Activated T-helper 2 cell treated with anti-CD3 and anti-CD28 coated beads, Interferon-gamma antibody, Interleukin-2, Interleukin-4, amounts not matched to agents 10 μg/mL and 5 μg/mL and 100 μg/mL, durations not matched to agents 14 hours and 24 hours and 36 hours (primary cell): ENCODE data around the gene DAGLB. TPM values are rescaled to one million over a fixed set of nuclear protein-coding genes. Genes with fewer than 3 reads are reported as not detected.
A peak's percentile ranks its signal among the peaks of the same experiment; 100 is the strongest.
"Not testable (repeated sequence)": the region's sequence is repeated elsewhere in the genome, so short reads cannot be mapped to it uniquely, and the experiment has no call there.

Experiments
- DNase-seq: peaks from one replicate; pipeline ENCODE4 v3.0.0; 2021; ENCODE audit warnings: low spot score
- H3K27ac Mint-ChIP-seq: one replicate; pipeline ENCODE4 v1.8.0; 2021; ENCODE audit warnings: mixed read lengths
- H3K27me3 Mint-ChIP-seq: one replicate; pipeline ENCODE4 v1.8.0; 2021; ENCODE audit warnings: low read depth, mixed read lengths
- H3K36me3 Mint-ChIP-seq: one replicate; pipeline ENCODE4 v1.8.0; 2021; ENCODE audit warnings: low read depth, mixed read lengths
- H3K4me1 Mint-ChIP-seq: one replicate; pipeline ENCODE4 v1.8.0; 2021; ENCODE audit warnings: low read depth, mixed read lengths
- H3K4me3 Mint-ChIP-seq: one replicate; pipeline ENCODE4 v1.8.0; 2021; ENCODE audit warnings: low read depth, mild to moderate bottlenecking, moderate library complexity, mixed read lengths
- H3K9me3 Mint-ChIP-seq: one replicate; pipeline ENCODE4 v1.8.0; 2021; ENCODE audit warnings: mixed read lengths
- intact Hi-C: fragments of 100-400 bp; cut with micrococcal nuclease; formaldehyde crosslinking; loops from one replicate; pipeline ENCODE4 v1.15.1; 2023
- total RNA-seq: library from RNA; stranded (reverse); gene quantifications from 2 replicates; pipeline ENCODE4 v1.2.3, GENCODE V29; 2022

DAGLB gene
- total RNA-seq, 1 donor from 2014 or later = 22.3 TPM

DNA sequence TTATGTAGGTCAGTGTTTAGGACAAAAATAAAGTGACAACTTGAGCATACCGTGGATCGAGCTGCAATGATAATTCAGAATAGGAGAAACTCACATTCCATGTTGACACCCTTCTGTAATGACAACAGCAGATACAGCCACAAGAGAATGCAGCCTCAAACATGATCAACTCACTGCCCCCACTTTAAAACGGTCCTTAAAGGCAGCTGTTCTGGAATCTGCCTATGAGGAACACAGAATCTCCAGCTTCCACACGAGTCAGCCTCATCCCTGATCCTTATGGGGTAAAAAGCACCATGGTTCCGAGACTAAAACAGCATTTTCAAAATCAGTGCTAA is 32.5 kb upstream of the DAGLB start:
- peaks cover 49% of the 10 kb centered on the region for H3K4me1 Mint-ChIP-seq
- H3K27ac Mint-ChIP-seq = no peak overlapping the region
- H3K27me3 Mint-ChIP-seq = no peaks in the 10 kb centered on the region
- intact Hi-C loops = no loop called here
- H3K4me3 Mint-ChIP-seq = no peak overlapping the region
- H3K9me3 Mint-ChIP-seq = no peaks in the 10 kb centered on the region
- DNase-seq = no peak
- H3K36me3 Mint-ChIP-seq = peaks cover 54% of the 10 kb centered on the region

DNA sequence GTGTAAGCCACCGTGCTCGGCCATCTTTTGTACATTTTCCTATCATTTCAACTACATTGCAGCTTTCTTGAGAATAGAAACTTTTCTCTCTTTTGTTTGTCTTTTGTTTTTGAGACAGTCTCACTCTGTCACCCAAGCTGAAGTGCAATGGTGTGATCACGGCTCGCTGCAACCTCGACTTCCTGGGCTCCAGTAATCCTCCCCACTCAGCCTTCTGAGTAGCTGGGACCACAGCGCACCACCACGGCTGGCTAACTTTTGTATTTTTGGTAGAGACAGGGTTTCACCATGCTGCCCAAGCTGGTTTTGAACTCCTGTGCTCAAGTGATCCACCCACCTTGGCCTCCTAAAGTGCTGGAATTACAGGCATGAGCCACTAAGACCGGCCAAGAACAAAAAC is 31.3 kb upstream of the DAGLB start:
- Mint-ChIP-seq H3K27me3 (no peaks in the 10 kb centered on the region), H3K4me3 (peak overlapping the region; percentile 8), H3K9me3 (no peaks in the 10 kb centered on the region), H3K27ac (peak overlapping the region; percentile 73), H3K36me3 (peaks cover 64% of the 10 kb centered on the region), H3K4me1 (peaks cover 46% of the 10 kb centered on the region)
- intact Hi-C loops = no loop called here
- DNase-seq = no peak

DNA sequence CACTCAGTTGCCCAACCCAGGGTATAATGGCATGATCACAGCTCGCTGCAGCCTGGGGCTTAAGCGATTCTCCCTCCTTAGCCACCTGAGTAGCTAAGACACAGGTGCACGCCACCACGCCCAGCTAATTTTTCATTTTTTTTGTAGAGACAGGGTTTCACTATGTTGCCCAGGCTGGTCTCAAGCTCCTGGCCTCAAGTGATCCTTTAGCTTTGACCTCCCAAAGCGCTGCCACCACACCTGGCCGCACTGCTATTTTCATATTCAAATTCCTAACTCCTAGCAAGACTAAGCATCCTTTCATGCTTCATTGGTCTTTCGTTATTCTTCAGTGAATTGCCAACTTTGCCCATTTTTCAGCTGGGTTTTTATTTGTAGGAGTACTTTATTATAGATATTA is 30.4 kb upstream of the DAGLB start:
- no peak for DNase-seq
- Mint-ChIP-seq H3K36me3 (peaks cover 68% of the 10 kb centered on the region), H3K4me1 (peaks cover 46% of the 10 kb centered on the region), H3K9me3 (no peaks in the 10 kb centered on the region), H3K27me3 (no peaks in the 10 kb centered on the region), H3K27ac (no peak overlapping the region), H3K4me3 (no peak overlapping the region)
- intact Hi-C loops = no loop called here

DNA sequence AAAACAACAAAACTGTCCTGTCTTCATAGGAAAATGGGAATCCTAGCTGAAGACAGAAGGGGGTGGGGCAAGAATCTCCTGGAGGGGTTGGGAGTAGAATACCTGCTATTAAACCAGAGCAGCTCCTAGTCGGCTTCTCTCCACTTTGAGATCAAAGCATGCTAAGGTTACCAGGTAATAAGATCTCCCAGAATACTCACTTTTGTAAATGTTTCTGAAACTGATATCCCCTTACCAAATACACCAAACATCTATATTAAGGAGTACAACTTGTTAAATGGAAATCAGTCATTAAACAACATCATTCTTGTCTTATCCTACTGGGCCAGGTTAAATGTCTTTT is 29.5 kb upstream of the DAGLB start:
- no peaks in the 10 kb centered on the region for H3K27me3 Mint-ChIP-seq
- H3K36me3 Mint-ChIP-seq = peaks cover 66% of the 10 kb centered on the region
- H3K4me1 Mint-ChIP-seq = peaks cover 41% of the 10 kb centered on the region
- DNase-seq = no peak
- H3K9me3 Mint-ChIP-seq = no peaks in the 10 kb centered on the region
- H3K27ac Mint-ChIP-seq = no peak overlapping the region
- intact Hi-C loops = no loop called here
- no peak overlapping the region for H3K4me3 Mint-ChIP-seq

DNA sequence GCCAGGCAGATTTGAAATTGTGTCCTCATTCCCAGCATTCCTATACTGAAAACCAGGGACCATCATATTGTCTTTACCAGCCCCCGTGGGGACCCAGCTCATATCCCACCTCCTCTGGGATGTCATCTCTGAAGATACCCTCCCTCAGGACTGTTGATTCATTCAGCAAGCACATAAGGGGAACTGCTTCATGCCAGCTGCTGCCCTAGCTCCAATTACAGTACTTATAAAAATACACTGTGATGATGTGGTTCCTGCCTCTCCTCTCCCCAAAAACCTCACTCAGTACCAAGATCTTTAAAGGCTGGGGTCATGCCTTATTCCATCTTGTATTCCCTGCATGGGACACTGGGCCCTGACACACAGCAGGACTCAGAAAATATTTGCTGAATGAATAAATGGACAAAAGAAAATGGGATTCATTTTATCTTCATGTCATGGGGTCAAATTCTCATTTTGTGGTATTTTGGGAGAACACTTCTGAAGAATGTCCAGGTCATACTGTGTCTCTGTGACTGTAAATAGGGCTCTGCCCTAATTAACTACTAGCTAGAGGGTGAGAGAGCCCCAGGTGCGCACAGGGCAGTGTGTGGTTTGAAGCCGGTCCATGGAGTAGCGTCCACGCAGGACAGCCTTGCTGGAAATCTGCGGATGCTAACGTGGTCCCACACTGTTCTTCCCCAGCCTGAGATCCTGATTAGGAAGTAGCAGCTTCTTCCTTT is 29.0 kb upstream of the DAGLB start:
- H3K36me3 Mint-ChIP-seq = peaks cover 68% of the 10 kb centered on the region
- H3K4me1 Mint-ChIP-seq = peaks cover 40% of the 10 kb centered on the region
- no peak overlapping the region for H3K4me3 Mint-ChIP-seq
- no peak for DNase-seq
- H3K27me3 Mint-ChIP-seq = no peaks in the 10 kb centered on the region
- intact Hi-C loops = no loop called here
- no peaks in the 10 kb centered on the region for H3K9me3 Mint-ChIP-seq
- no peak overlapping the region for H3K27ac Mint-ChIP-seq

DNA sequence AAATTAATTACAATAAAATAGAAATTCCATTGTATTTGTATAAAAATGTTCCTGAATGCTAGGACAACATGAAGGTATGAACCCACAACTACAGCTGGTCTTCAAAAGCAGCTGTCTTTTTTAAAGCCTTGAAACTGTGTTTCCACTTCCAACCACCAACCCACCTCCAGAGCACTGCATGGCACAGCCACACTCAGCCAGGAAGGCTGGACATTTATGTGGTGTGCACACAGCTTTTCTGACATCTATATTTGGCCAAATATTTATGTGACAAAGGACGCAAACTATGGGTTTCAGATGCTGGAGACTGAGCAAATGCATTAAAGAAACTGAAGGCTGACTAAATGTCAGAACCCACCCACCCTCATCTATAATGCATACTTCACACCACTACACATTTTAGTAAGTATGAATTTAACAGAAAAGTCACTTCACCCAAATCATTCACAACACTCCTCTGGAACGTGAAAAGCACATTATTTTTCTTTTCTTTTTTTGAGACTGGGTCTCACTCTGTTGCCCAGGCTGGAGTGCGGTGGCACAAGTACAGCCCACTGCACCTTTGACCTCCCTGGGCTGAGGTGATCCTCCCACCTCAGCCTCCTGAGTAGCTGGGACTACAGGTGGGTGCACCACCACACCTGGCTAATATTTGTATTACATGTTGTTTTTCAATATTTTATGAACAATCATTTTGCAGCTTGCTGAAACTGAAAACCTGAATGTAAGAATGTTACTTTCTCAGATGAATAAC is 27.9 kb upstream of the DAGLB start:
- Mint-ChIP-seq H3K4me3 (no peak overlapping the region), H3K36me3 (peaks cover 62% of the 10 kb centered on the region), H3K27ac (peak overlapping the region; percentile 11), H3K4me1 (peaks cover 31% of the 10 kb centered on the region), H3K9me3 (no peaks in the 10 kb centered on the region), H3K27me3 (no peaks in the 10 kb centered on the region)
- intact Hi-C loops = no loop called here
- no peak for DNase-seq

DNA sequence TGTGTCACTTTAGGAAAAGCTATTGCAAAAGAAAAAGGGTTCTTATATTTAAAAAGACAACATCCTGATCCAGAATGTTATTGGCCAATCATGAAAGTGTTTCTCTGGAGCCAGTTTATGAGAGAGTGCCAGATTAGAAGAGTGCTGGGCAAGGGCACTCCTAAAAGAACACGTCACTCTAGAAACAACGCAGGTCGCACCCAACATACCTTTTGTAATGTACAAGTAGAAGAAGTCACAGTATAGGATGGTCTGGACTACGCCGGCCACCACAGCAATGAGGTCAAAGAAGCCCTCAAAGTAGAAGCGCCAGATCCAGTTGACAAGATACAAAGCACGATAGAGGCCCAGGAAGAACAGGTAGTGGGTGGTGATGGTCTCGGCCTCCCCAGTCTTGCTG is 18.1 kb upstream of the DAGLB start:
- Mint-ChIP-seq H3K4me1 (no peaks in the 10 kb centered on the region), H3K27ac (no peak overlapping the region), H3K9me3 (no peaks in the 10 kb centered on the region), H3K36me3 (peaks cover 78% of the 10 kb centered on the region), H3K4me3 (no peak overlapping the region), H3K27me3 (no peaks in the 10 kb centered on the region)
- intact Hi-C loops = no loop called here
- DNase-seq = no peak

DNA sequence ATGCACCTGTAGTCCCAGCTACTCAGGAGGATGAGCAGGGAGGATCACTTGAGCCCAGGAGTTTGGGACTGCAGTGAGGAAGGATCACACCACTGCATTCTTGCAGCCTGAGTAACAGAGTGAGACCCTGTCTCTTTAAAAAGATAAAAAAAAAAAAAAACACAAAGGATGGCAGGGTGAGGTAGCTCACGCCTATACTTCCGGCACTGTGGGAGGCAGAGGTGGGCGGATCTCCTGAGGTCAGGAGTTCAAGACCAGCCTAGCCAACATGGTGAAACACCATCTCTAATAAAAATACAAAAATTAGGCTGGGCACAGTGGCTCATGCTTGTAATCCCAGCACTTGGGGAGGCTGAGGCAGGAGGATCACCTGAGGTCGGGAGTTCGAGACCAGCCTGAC is 15.9 kb upstream of the DAGLB start:
- H3K27ac Mint-ChIP-seq, intact Hi-C loops, H3K9me3 Mint-ChIP-seq, H3K4me3 Mint-ChIP-seq, DNase-seq, H3K4me1 Mint-ChIP-seq, H3K27me3 Mint-ChIP-seq: not testable (repeated sequence)
- H3K36me3 Mint-ChIP-seq = peaks cover 68% of the 10 kb centered on the region

DNA sequence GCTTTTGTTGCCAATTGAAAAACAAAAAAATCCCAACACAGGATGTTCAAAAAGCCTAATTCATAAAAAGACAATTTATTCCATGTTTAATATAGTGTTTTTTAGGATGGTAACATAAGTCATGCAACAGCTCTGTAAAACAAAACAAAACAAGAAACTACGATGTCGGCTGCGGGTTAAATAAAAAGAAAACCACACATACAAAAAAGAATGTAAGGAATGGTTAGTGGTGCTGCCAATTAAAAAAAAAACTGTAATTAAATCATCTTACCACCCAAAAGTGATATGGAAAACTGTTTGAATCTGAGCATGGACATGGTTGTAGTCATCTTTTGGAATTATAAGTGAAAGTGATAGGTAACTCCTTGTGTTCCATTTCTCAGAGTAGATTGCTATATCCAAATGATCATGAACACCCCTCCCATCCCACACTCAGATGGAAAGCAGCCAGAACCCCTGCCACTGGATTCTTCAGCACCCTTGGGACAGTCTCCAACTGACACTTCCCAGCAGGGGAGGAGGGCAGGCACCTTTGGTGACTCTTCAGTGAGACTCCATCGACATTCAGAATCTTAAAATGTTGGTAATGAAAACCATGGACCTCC is 14.3 kb upstream of the DAGLB start:
- Mint-ChIP-seq H3K36me3 (peaks cover 52% of the 10 kb centered on the region), H3K4me1 (no peaks in the 10 kb centered on the region), H3K27ac (no peak overlapping the region), H3K9me3 (no peaks in the 10 kb centered on the region), H3K27me3 (no peaks in the 10 kb centered on the region), H3K4me3 (no peak overlapping the region)
- intact Hi-C loops = no loop called here
- no peak for DNase-seq

DNA sequence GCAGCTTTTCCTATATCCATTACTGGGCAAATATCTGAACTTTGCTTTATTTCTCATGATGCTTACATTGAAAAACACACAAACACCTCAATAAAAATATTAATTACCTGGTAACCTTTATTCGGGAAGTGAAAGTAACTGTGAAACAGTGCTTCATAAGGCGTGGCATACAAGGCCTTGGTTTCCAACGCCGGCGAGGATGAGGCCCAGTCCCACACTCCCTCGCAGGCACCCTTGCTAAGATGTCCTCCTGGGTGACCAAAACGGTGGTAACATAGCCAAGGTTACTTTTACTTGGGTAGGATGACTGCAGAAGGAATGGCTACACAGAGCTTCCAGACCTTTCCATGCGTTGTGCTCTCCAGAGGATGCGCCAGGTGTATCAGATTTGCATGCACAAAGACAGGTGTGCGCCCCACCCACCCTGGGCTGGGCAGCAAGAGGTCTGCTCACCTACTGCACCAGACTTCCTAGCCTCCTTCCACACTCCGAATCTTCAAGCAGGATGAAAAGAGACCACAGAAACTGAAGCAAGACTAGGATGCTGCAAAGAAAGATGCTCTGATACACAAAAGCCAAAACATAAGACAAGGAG is 13.3 kb upstream of the DAGLB start:
- no peak overlapping the region for H3K27ac Mint-ChIP-seq
- peaks cover 43% of the 10 kb centered on the region for H3K36me3 Mint-ChIP-seq
- H3K4me1 Mint-ChIP-seq = no peaks in the 10 kb centered on the region
- H3K4me3 Mint-ChIP-seq = no peak overlapping the region
- no peaks in the 10 kb centered on the region for H3K27me3 Mint-ChIP-seq
- intact Hi-C loops = no loop called here
- no peaks in the 10 kb centered on the region for H3K9me3 Mint-ChIP-seq
- DNase-seq = no peak

DNA sequence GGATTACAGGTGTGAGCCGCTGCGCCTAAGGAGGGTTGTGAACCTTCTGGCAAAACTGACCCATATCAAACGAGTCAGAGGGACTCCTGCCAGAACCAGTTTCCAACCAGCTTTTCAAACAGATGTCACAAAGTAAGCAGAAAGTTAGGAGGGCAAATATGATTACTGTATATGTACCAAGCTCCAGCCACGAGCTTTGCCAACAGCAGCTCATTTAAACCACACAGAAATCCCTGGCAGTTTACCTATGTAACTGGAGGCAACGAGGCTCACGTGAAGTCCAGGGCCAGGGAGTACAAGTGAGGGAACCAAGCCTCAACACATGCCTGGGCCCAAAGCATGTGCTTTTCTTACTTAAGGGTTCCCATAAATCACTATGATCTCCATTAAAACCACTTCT is 12.5 kb upstream of the DAGLB start:
- no peaks in the 10 kb centered on the region for H3K27me3 Mint-ChIP-seq
- no peak for DNase-seq
- no peak overlapping the region for H3K4me3 Mint-ChIP-seq
- H3K27ac Mint-ChIP-seq = no peak overlapping the region
- intact Hi-C loops = no loop called here
- peaks cover 35% of the 10 kb centered on the region for H3K36me3 Mint-ChIP-seq
- no peaks in the 10 kb centered on the region for H3K4me1 Mint-ChIP-seq
- no peaks in the 10 kb centered on the region for H3K9me3 Mint-ChIP-seq

DNA sequence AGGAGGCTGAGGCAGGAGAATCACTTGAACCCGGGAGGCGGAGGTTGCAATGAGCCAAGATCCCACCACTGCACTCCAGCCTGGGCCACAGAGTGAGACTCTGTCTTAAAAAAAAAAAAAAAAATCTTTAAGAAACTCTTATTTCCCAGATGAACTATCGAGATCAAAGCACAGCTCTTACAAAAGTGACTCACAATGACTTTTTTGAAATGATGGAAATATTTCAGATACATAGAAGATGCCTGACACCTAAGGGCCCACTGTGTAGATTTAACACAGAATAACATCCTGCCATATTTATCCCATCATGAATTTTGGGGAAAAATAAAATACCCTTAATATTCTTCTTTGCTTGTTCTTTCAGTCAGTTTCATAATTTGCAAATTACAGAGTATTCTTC is 10.9 kb upstream of the DAGLB start:
- H3K4me1 Mint-ChIP-seq, H3K9me3 Mint-ChIP-seq, H3K4me3 Mint-ChIP-seq, intact Hi-C loops, H3K27me3 Mint-ChIP-seq, H3K27ac Mint-ChIP-seq, DNase-seq: not testable (repeated sequence)
- peaks cover 31% of the 10 kb centered on the region for H3K36me3 Mint-ChIP-seq

DNA sequence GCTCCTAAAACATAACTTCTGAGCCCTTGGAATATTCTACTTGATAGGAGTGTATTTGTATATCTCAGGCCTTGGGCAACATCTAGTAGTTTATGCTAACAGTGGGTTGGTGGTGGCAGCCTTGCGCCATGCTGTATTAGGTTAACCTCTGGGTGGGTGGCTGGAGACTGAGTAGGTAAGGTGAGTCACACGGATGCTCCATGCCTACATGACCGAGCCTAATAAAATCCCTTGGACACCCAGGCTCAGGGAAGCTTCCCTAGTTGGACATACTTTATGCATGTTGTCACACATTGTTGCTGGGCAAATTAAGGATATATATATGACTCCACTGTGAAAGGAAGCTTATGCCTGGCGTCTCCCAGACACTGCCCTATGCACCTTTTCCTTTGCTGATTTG is 6.0 kb upstream of the DAGLB start:
- Mint-ChIP-seq H3K27me3 (no peaks in the 10 kb centered on the region), H3K36me3 (no peaks in the 10 kb centered on the region), H3K27ac (no peak overlapping the region), H3K4me1 (peaks cover 3% of the 10 kb centered on the region), H3K9me3 (no peaks in the 10 kb centered on the region), H3K4me3 (no peak overlapping the region)
- intact Hi-C loops = no loop called here
- no peak for DNase-seq
